Activated CD4-positive, alpha-beta T cell treated with anti-CD3 and anti-CD28 coated beads, Interleukin-2, amount 10 ng/mL, durations not matched to agents 24 days and 14 days (primary cell): ENCODE measurements around the gene ZNF750. TPM values are rescaled to one million over a fixed set of nuclear protein-coding genes. Genes with fewer than 3 reads are reported as not detected.

Experiments
- DNase-seq: peaks from one replicate; pipeline ENCODE4 v3.0.0; 2022
- H3K27ac Mint-ChIP-seq: one replicate; pipeline ENCODE4 v1.8.0; 2022; ENCODE audit warnings: mild to moderate bottlenecking, mixed read lengths
- H3K27me3 Mint-ChIP-seq: one replicate; pipeline ENCODE4 v1.8.0; 2022; ENCODE audit warnings: mixed read lengths
- H3K36me3 Mint-ChIP-seq: one replicate; pipeline ENCODE4 v1.8.0; 2022; ENCODE audit warnings: low read depth, mild to moderate bottlenecking, mixed read lengths
- H3K4me1 Mint-ChIP-seq: one replicate; pipeline ENCODE4 v1.8.0; 2021; ENCODE audit warnings: mixed read lengths
- H3K4me3 Mint-ChIP-seq: one replicate; pipeline ENCODE4 v1.8.0; 2022; ENCODE audit warnings: mild to moderate bottlenecking, moderate library complexity, mixed read lengths
- H3K9me3 Mint-ChIP-seq: one replicate; pipeline ENCODE4 v1.8.0; 2021; ENCODE audit warnings: mixed read lengths
- intact Hi-C: fragments of 100-400 bp; cut with micrococcal nuclease; formaldehyde crosslinking; loops from one replicate; pipeline ENCODE4 v1.15.1; 2023
- total RNA-seq: library from RNA; stranded (reverse); gene quantifications from 2 replicates; pipeline ENCODE4 v1.2.3, GENCODE V29; 2022

Gene ZNF750
- total RNA-seq, 1 donor from 2014 or later: not detected

DNA sequence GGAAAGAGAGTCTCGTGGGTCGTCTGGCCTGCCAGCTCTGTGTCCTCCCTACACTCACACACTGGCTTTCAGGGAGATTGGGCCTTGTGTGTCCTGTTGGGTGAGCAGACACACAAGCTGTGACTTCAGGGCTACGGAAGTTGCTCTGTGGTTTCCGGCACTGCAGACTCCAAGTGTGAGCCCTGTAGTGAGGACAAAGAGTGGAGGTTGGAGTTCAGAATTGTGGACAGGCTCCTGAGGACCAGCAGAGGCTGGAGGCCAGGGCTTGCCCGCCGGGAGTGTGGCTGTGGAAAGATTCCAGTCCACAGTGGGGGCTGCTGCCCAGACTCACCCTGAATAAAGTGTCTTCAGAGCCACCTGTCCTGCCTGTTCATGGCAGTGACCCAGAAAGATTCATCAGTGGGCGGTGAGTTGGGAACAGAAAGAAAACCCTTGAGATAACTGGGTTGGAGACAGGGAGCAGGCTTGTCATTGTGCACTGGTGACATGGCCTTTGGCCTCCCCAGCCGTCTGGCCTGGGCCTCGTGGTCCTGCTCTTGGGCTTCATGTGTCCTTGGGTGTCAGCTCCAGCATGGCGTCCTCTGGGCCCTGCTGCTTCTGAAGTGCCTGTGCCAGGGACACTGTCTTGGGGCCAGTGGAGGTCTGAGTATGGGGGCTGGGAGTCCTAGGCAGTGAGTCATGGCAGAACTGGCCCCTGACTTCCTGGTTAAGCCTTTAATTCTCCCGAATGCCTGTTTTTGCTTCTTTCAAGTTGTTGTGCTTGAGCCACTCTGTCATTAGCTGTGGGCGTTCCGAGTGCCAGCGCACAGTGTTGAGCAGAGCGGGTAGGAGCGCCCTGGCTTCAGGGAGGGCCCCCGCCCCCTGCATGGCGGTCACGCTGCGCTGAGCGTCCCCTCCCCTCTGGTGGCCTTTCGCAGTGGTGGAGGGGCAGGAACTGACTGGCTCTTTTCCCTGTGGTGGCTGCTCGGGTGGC is 19.9 kb upstream of the ZNF750 start:
- peak; percentile 88 for DNase-seq
- intact Hi-C loops: loop anchor here (5.0 to 10.0 kb wide), 2 partner anchors 75 to 193 kb away; no protein-coding TSS in a partner anchor
- Mint-ChIP-seq H3K36me3 (peaks cover 16% of the 10 kb centered on the region), H3K27ac (peak overlapping the region; percentile 94), H3K4me1 (peaks cover 56% of the 10 kb centered on the region), H3K4me3 (peak overlapping the region; percentile 84), H3K27me3 (no peaks in the 10 kb centered on the region), H3K9me3 (no peaks in the 10 kb centered on the region)

DNA sequence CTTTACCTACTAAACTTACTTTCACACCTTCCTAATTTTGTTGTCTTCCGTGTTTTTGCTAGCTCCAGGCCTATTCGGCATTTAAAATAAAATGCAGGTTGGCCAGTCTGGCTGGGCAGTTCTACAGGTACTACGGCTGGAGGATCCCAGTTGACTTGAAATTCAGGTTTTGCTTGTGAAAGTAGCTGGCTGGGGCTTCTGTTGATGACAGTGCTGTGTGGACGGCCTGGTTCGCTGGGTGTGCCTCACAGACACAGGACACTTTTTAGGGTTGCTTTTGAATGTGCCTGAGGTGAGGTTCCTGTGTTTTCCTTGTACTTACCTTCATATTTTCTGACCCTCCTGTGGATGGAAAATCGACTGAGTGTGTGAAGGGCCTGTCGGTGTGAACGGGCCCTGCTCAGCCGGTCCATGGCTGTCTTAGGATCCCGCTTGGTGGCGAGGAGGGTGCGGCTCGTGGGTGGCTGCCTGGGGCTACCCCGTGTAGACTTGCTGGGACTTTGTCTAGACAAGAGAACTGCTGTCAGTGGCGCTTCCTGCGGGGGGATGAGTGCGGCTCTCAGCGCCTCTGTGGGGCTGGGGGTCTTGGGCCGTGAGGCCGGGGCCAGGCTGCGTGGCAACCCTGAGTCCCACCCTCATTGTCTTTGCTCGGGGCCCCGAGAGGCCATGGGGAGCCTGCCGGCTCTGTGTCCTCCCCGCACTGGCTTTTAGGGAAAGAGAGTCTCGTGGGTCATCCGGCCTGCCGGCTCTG is 18.7 kb upstream of the ZNF750 start:
- Mint-ChIP-seq H3K4me1 (peaks cover 46% of the 10 kb centered on the region), H3K4me3 (peak overlapping the region; percentile 51), H3K36me3 (peaks cover 14% of the 10 kb centered on the region), H3K27me3 (no peaks in the 10 kb centered on the region), H3K27ac (peak overlapping the region; percentile 94), H3K9me3 (no peaks in the 10 kb centered on the region)
- DNase-seq: peak; percentile 73
- intact Hi-C loops: no loop called here

- intact Hi-C loops: no loop called here
- DNase-seq: no peak
- H3K27me3 Mint-ChIP-seq: no peaks in the 10 kb centered on the region
- no peaks in the 10 kb centered on the region for H3K9me3 Mint-ChIP-seq
- no peak overlapping the region for H3K4me3 Mint-ChIP-seq
- no peak overlapping the region for H3K27ac Mint-ChIP-seq
- H3K36me3 Mint-ChIP-seq: peaks cover 8% of the 10 kb centered on the region
- H3K4me1 Mint-ChIP-seq: peaks cover 28% of the 10 kb centered on the region
Measured at GRCh38 chr17:82856361-82856760, 16.5 kb upstream of the ZNF750 start.

DNA sequence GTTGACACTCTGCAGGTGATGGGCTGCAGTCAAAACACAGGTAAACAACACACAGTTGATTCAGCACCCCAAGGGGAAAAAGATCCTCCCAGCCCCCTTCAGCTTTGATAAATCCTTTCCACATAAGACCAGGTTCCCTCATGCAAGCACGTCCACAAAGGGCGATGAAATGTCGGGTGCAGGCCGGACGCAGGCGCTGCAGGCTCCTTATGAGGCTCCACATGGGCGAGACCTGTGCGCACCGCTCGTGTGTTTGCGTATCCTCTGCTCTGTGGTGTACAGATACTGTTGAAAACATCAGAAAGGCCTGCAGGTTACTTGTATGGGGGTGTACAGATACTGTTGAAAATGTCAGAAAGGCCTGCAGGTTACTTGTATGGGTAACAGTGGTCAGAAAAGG is 14.4 kb upstream of the ZNF750 start:
- Mint-ChIP-seq H3K4me1 (peaks cover 15% of the 10 kb centered on the region), H3K36me3 (peaks cover 8% of the 10 kb centered on the region), H3K27me3 (no peaks in the 10 kb centered on the region), H3K9me3 (no peaks in the 10 kb centered on the region), H3K4me3 (no peak overlapping the region), H3K27ac (no peak overlapping the region)
- no peak for DNase-seq
- intact Hi-C loops: no loop called here

GRCh38 chr17:82851381-82851780 is 11.6 kb upstream of the ZNF750 start:
- intact Hi-C loops: no loop called here
- H3K36me3 Mint-ChIP-seq: peaks cover 9% of the 10 kb centered on the region
- peaks cover 6% of the 10 kb centered on the region for H3K4me1 Mint-ChIP-seq
- H3K27ac Mint-ChIP-seq: no peak overlapping the region
- no peaks in the 10 kb centered on the region for H3K27me3 Mint-ChIP-seq
- H3K9me3 Mint-ChIP-seq: no peaks in the 10 kb centered on the region
- DNase-seq: no peak
- no peak overlapping the region for H3K4me3 Mint-ChIP-seq

DNA sequence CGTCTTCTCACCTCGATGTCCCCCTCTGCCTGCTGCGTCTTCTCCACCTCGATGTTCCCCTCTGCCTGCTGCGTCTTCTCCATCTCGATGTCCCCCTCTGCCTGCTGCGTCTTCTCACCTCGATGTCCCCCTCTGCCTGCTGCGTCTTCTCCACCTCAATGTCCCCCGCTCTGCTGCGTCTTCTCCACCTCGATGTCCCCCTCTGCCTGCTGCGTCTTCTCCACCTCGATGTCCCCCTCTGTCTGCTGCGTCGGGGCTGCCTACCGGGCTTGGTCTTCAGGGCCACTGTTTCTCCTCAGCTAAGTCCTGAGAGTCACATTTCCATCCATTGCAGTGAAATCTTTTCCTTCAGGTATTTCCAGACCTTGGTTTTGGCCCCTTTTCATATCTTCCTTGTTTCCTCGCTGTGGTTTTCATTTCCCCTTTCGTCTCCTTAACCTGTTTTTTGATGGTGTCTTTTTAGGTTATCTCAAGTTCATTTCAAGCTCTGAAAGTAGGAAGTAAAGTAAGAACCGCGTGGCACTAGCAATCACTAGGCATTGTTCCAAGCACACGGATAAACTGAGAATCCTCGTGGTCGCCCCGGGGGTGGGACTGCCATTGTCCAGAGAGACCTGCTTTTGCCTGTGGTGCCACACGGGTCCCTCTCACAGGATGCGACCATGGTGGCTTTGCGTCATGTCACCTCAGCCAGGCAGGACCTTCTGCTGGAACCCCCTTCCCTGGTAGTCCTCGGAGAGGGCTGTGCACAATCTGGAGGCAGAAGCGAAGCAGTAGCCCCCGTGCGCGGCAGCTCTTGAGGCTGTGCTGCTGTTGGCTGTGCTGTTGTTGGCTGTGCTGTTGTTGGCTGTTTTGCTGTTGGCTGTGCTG is 9.5 kb upstream of the ZNF750 start:
- Mint-ChIP-seq H3K9me3 (no peaks in the 10 kb centered on the region), H3K4me3 (no peak overlapping the region), H3K36me3 (peaks cover 8% of the 10 kb centered on the region), H3K27me3 (no peaks in the 10 kb centered on the region), H3K27ac (no peak overlapping the region), H3K4me1 (peaks cover 6% of the 10 kb centered on the region)
- intact Hi-C loops: no loop called here
- no peak for DNase-seq

DNA sequence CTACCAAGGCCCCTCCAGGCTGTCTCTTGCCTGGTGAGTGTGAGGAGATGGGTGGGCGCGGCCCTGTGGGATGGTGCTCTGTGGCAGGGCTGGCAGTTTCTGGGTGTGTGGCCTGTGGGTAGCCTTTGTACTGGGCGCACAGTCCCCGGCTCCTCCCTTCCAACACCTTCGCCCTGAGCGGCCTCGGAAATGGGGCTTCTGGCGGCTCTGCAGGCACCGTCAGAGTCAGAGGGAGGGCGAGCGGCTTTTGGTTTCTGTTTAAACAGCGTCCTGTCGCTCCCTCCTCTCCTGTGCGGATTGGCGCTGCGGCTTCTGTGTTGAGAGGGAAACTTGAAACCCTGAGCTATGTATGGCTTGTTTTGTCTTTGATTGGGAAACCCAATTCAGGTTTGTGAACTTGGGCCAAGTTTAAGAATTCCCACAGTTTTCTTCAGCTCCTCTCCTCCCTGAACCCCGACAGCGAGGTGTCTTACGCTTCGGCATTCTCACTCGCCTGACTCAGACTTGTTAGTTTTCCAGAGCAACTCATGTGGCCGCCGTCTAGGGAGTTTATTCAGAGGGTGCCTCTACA is 8.3 kb upstream of the ZNF750 start:
- Mint-ChIP-seq H3K4me3 (peak overlapping the region; percentile 19), H3K9me3 (no peaks in the 10 kb centered on the region), H3K36me3 (peaks cover 8% of the 10 kb centered on the region), H3K27me3 (no peaks in the 10 kb centered on the region), H3K27ac (no peak overlapping the region), H3K4me1 (peaks cover 10% of the 10 kb centered on the region)
- peak; percentile 82 for DNase-seq
- intact Hi-C loops: no loop called here

DNA sequence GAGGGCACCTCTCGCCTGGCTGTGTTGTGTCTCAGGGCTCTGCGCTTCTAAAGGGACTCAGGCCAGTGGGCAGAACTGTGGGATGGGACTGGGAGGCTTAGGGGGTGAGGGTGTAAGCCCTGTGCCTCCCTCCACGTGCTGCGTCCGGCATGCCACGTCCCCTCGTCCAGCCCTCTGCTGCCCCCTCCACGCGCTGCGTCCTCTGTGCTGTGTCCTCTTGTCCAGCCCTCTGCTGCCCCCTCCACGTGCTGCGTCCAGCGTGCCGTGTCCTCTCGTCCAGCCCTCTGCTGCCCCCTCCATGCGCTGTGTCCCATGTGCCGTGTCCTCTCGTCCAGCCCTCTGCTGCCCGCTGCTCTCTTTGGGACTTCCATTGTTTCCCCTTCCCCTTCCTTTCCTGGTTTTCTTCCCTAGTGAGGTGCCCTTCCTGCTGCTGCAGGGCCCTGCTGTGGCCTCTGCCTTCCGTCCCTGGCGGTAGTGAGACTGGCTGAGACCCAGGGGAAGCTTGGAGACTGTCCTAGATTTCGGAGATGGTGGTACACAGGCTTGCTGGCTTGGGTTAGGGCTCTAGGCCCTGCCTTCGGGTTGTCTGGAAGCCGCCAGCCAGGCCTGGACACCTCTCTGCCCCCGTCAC is 6.4 kb upstream of the ZNF750 start:
- intact Hi-C loops: no loop called here
- Mint-ChIP-seq H3K4me3 (no peak overlapping the region), H3K9me3 (no peaks in the 10 kb centered on the region), H3K4me1 (peaks cover 10% of the 10 kb centered on the region), H3K27me3 (no peaks in the 10 kb centered on the region), H3K27ac (no peak overlapping the region), H3K36me3 (peaks cover 11% of the 10 kb centered on the region)
- DNase-seq: no peak

GRCh38 chr17:82845163-82845807 is 5.5 kb upstream of the ZNF750 start:
- Mint-ChIP-seq H3K9me3 (no peaks in the 10 kb centered on the region), H3K27ac (no peak overlapping the region), H3K36me3 (peaks cover 9% of the 10 kb centered on the region), H3K4me3 (no peak overlapping the region), H3K27me3 (no peaks in the 10 kb centered on the region), H3K4me1 (peaks cover 10% of the 10 kb centered on the region)
- intact Hi-C loops: no loop called here
- no peak for DNase-seq

DNA sequence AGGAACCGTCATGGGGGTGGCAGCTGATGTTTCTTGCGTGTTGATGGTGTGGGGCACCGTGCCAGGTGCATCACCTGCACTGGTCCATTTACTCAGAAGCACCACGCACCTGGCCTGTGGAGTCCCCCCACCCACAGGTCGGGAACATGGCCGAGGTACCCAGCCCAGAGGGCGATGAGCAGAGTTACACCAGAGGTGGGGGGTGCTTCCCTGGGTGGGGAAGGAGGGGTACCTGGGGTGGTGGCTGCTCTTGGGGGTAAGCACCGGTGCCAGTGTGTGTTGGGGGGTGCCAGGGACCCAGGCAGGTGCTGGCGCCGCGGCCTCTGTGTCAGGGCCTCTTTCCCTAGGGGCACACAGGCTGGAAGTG is 5.0 kb upstream of the ZNF750 start:
- intact Hi-C loops: no loop called here
- peaks cover 10% of the 10 kb centered on the region for H3K4me1 Mint-ChIP-seq
- H3K36me3 Mint-ChIP-seq: peaks cover 9% of the 10 kb centered on the region
- H3K27ac Mint-ChIP-seq: no peak overlapping the region
- H3K4me3 Mint-ChIP-seq: no peak overlapping the region
- no peaks in the 10 kb centered on the region for H3K27me3 Mint-ChIP-seq
- H3K9me3 Mint-ChIP-seq: no peaks in the 10 kb centered on the region
- DNase-seq: no peak

DNA sequence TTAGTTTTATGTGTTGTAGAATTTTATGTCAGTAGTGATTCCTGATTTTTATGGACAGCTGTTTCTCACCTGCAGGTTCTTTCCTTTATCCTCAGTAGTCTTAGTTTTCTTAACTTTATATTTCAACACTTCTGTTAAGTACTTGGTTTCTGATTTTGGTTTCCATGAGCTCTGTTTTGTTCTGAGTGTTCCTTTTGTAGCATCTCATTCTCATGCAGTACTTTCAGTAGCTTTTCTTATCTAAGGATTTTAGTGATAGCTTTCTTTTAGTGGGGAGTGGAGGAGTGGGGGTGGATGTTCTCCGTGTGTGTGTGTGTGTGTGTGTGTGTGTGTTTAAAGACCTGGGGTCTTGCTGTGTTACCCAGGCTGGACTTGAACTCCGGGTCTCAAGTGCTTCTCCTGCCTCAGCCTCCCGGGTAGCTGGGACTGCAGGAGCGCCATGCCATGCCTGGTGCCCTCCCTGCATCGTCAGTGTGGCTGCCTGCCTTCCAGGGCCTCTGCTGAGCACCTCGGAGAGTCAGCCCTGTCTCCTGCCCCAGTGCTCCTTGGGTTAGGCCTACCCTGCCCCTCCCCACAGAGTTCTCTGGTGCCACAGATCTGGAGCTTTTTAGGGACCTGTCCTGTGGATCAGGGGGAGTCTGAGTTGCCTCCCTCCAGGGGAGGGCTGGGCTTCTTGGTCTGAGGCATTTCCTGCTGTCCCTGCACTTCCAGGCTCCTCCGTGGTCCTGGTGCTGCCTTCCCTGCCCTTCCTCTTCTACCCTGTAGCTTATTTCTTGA is 4.3 kb upstream of the ZNF750 start:
- Mint-ChIP-seq H3K9me3 (no peaks in the 10 kb centered on the region), H3K4me1 (peaks cover 6% of the 10 kb centered on the region), H3K27me3 (no peaks in the 10 kb centered on the region), H3K36me3 (peaks cover 5% of the 10 kb centered on the region), H3K4me3 (no peak overlapping the region), H3K27ac (peak overlapping the region; percentile 3)
- intact Hi-C loops: no loop called here
- DNase-seq: no peak

DNA sequence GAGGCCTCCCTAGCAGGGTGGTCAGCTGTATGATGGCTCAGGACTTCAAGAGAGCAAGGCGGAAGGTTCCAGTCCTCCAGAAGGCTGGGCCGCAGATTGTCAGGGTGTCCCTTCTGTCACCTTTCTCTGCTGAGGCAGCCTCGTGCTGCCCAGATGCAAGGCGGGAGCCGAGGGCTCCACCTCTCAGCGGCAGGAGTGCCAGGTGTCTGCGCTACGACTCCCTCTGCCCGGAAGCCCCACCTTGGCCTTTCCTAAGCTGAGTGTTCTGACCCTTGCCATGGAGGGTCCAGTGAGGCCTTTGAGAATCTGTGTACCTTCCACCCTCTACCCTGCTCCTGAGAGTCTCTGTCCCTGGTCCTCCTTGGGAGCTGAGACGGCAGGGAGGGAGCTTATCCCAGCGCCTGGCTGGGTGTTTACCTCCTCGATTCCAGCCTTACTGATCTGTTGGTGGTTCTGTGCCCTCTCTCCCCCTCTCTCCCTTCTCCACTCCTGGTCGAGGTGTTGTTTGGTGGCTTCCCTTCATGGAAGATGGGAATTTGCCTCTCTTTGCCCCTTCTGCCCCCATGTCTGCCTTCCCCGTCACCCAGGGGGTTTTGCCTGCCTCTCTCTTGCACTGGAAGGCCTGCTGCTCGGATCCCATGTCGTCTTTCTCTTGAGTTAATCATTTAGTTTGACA is 2.2 kb upstream of the ZNF750 start:
- H3K4me3 Mint-ChIP-seq: no peak overlapping the region
- DNase-seq: no peak
- peaks cover 6% of the 10 kb centered on the region for H3K36me3 Mint-ChIP-seq
- no peaks in the 10 kb centered on the region for H3K27me3 Mint-ChIP-seq
- H3K4me1 Mint-ChIP-seq: peaks cover 7% of the 10 kb centered on the region
- intact Hi-C loops: no loop called here
- H3K27ac Mint-ChIP-seq: no peak overlapping the region
- H3K9me3 Mint-ChIP-seq: no peaks in the 10 kb centered on the region
